CD4-positive, alpha-beta T cell treated with Interleukin-6 for 4 hours (primary cell): ENCODE measurements around the gene FITM1.
A peak's percentile ranks its signal among the peaks of the same experiment; 100 is the strongest.

Experiments used
- DNase-seq: peaks from one replicate; pipeline ENCODE4 v3.0.0-alpha.2; 2020; ENCODE audit warnings: mixed read lengths

Gene FITM1

DNA sequence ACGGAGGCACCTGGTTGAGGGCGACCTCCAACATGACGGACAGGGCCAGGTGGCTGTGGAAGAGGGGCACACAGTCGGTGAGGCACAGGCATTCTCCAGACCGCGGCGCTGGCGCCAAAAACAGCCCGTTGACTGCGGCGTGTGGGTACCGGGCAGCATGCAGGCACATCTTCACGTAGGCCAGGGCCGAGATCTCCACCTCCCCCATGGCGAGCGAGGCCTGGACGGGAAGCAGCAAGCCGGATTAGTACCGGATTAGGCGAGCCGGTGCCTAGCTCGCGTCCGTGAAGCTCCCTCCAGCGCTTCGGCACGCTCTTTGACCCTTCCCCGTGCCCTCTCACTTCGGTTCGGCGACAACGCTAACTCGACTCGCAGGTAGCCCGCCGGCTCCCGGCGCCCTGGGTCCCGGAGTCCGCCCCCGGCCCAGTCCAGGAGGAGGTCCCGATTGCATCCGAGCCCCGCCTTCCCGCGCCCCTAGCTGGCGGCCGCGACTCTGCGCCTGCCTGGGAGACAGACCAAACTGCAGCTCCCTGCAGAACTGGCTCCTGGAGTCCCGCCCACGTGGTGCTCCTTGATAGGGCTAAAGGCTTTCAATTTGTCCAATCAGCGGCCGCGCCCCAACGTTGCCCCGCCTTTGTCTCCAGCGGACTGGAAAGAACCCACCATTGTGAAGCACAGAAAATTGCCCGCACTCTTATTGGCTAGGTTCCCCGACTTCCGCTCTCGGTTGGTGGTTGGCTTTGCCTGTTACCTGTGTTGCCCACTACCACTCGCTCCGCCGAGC, 10.8 kb downstream of the FITM1 start, which contains the start of gene EMC9:
TSS of gene EMC9 (minus strand) at position 495 of the 784 bp plus-strand sequence. CDS start at position 208, 287 bp downstream.
- peak; percentile 100 for DNase-seq

GRCh38 chr14:24143511-24143910, 13.1 kb downstream of the FITM1 start:
- no peak for DNase-seq

DNA sequence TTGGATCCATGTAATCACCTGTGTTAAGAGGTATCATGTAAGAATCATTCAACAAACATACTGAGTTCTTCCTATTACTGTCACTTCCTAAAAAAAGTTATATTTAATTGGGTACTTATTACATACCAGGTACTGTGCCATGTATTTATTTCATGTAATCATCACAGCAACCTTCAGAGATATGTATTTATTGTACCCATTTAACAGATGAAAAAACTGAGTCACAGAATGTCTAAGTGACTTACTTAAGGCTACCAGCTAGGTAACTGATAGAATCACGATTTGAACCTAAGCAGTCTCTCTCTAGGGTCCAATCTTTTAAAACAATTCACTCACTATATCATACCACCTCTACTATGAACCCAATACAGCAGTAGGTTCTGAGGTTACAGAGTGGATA, 14.0 kb downstream of the FITM1 start:
- no peak for DNase-seq

DNA sequence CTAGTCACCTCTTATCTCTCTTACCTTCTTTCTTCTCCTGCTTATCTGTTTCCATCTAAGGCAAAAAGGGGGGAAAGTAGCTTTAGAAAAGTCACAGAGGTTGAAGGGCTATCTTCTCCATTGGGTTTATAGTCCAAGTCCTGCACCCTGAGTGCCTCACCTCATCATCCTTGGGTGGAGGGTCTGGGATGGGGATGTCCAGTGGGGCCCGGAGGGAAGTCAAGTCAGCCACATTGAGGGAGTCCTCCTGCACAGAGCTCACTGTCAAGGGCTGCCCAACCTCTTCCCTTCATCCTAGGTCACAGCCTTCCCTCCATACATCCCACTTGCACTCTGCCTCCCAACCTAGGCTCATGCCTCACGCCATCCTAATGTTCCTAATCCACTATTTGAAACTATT, 14.8 kb downstream of the FITM1 start:
- DNase-seq: no peak

GRCh38 chr14:24145690-24146452, 15.4 kb downstream of the FITM1 start:
- no peak for DNase-seq

DNA sequence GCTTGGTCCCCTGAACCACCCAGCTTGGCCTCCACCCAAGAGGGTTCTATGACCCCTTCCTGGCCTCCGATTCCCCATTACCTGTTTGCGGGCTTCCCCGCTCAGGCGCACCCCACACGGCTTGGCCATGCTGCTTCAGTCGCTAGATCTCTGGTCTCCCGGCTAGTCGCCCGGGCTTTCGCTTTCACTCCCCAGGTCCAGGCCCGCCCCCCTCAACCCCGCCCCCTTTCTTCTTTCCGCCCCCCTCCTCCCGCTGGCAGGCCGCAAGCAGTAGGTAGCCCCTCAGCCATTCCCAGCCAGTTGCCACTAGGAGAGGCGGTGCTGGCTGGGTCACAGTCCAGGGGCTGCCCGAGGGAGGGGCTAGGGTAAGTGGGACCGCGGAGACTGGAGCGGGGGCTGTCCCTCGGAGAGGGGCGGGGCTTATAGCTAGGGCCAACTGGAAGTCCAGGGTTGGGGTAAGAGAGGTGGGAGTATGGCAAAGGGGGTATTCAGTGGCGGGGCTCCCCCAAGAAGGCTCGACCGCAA, 16.1 kb downstream of the FITM1 start, which contains the start of gene PSME2:
TSS of gene PSME2 (minus strand) at position 158 of the 525 bp plus-strand sequence. CDS start at position 129, 29 bp downstream.
- DNase-seq: peak; percentile 90

- DNase-seq: peak; percentile 100
Measured at GRCh38 chr14:24146978-24147760, 16.7 kb downstream of the FITM1 start, which contains the start of gene RNF31. TSS of gene RNF31 (plus strand) at chr14:24147498. CDS start at chr14:24147699, 201 bp downstream.

DNA sequence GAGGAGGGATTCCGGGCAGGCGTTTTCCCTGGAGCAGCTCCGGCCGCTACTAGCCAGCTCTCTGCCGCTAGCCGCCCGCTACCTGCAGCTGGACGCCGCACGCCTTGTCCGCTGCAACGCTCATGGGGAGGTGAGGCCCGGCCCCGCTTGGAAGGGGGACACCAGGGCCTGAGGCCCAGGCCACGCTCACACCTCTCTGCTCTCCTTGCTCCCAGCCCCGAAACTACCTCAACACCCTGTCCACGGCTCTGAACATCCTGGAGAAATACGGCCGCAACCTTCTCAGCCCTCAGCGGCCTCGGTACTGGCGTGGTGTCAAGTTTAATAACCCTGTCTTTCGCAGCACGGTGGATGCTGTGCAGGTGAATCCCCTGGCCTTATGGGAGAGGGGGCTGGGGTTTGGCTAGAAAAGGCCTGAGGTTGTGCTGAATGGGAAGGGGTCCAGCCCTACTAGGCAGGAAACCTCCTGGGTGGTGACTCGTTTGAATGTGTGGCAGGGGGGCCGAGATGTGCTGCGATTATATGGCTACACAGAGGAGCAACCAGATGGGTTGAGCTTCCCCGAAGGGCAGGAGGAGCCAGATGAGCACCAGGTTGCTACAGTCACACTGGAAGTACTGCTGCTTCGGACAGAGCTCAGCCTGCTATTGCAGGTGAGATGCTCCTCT, 17.4 kb downstream of the FITM1 start:
- no peak for DNase-seq

DNA sequence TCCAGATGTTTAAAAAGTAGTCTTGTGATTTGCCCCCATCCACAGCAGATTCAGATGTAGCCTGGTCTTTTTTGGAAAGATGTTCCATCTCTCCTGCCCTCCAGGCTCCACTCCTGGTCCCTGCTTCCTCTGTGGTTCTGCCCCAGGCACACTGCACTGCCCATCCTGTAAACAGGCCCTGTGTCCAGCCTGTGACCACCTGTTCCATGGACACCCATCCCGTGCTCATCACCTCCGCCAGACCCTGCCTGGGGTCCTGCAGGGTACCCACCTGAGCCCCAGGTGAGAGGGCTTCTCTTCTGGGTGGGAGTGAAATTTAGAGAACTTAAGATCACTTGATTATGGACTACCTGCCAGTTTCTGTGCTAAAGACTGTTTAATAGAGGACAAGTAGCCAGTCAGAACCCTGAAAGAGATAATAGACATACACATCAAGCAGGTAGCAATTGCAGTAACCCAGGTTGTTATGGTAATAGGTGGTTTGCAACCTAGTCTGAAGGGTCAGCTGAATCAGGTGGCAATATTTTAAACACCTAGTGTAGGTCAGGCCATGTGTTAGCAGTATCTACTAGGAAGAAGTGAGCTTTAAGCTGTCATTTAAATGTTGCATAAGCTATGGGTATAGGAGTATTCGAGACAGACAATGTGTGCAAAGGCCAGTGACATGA, 19.0 kb downstream of the FITM1 start:
- no peak for DNase-seq

DNA sequence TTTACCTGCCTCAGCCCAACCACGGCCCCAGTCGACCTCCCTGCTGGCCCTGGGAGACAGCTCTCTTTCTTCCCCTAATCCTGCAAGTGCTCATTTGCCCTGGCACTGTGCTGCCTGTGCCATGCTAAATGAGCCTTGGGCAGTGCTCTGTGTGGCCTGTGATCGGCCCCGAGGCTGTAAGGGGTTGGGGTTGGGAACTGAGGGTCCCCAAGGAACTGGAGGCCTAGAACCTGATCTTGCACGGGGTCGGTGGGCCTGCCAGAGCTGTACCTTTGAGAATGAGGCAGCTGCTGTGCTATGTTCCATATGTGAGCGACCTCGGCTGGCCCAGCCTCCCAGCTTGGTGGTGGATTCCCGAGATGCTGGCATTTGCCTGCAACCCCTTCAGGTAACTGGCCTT, 19.6 kb downstream of the FITM1 start:
- no peak for DNase-seq

- DNase-seq: no peak
Measured at GRCh38 chr14:24150567-24150966, 20.1 kb downstream of the FITM1 start.

DNA sequence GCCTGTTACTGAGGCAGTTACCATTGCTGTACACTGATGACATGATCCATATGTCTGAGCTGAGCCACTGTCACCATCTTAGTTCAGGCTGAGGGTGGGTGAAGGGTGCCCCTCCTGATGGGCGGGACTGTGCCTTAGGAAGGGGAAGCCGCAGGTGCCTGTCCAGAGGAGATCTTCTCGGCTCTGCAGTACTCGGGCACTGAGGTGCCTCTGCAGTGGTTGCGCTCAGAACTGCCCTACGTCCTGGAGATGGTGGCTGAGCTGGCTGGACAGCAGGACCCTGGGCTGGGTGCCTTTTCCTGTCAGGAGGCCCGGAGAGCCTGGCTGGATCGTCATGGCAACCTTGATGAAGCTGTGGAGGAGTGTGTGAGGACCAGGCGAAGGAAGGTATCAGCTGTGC, 20.5 kb downstream of the FITM1 start:
- DNase-seq: no peak

- no peak for DNase-seq
Measured at GRCh38 chr14:24151404-24152080, 21.1 kb downstream of the FITM1 start.

- DNase-seq: no peak
Measured at GRCh38 chr14:24155100-24155499, 24.6 kb downstream of the FITM1 start.

DNA sequence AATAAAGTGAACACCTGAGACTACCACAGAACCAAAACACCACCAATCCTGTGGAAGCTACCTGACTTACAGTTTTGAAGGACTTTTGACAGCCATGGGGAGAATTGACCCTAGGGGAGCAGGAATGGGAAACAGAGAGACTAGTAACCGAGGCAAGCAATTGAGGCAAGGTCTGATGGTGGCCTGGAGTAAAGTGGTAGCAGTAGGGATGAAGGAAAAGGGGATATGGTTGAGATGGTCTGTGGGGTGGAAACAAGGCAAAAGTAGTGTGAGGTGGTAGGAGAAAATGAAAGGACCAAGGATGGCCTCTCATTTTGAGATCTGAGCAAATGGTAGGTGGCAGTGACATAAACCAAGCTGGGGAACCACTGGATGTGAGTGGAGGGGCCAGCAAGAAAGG, 26.4 kb downstream of the FITM1 start:
- DNase-seq: no peak

DNA sequence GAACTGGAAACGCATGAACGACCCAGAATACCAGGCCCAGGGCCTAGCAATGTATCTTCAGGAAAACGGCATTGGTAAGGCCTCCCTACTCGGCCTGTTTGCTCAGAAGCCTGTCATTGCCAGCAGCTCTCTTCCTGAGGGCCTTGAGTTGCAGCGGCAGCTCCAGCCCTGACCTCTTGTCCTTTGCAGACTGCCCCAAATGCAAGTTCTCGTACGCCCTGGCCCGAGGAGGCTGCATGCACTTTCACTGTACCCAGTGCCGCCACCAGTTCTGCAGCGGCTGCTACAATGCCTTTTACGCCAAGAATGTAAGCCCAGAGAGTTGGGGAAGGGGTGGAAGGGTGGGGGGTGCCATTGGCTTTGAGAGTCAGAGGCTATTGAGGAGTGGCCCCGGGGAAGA, 26.9 kb downstream of the FITM1 start:
- DNase-seq: no peak

GRCh38 chr14:24159777-24160498, 29.5 kb downstream of the FITM1 start:
- no peak for DNase-seq

DNA sequence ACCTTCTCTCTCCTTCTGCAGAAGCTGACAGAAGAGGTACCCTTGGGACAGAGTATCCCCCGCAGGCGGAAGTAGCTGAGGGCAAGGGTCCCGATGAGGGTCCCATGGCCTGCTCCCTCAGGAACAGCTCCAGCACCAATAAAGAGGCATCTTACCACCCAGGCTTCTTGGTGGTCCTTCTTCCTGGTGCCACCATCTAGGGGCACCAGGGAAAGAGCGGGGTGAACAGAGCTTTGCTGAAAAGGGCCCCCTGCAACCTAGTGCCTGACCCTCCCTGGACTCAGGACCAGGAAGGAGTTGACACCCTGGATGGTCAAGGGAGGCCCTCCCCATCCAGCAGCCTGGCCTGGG, 30.0 kb downstream of the FITM1 start:
- no peak for DNase-seq

DNA sequence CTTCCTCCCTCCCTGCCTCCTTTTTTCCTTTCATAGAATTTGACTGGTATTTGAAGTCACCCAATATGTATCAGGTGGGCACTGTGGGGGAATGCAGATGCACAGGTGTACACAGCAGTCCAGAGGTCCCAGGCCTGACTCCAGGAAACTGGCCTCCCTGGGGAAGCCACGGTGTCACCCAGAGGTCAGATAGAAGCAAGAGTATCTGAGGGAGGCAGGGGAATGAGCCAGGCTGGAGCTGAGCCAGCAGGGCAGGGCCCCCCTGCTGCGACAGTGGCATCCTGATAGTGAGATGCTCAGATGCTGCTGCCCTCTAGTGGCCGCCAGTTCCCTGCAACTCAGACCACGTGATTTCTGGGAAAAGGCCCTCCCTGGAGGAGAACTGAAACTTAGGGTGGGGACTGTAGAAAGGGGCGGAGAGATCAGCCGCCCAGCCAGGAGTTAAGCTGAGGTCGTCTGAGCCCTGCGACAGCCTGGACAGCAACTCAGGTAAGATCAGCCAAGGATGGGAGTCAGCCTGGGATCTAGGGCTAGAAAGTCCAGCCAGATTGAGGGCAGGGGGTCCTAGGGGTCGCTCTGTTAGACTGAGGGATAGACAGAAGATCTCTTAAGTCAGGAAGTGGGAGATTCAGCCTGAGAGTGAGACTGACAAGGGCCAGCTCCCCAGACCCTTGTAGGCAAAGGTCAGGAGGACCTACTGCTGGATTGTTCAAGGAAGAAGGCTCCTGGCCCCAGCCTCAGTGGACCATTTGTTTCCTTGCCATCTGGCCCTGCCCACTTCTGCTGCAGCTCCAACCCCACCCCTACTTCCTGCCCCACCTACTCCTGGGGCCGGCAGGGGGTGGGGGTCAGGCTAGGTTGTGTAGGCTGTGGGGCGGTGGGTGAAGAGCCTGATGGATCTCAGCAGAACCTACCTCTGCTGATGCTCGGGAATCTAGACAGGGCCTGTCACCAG, 30.7 kb downstream of the FITM1 start, which contains the start of gene IRF9:
TSS of gene IRF9 (plus strand) at position 416 of the 955 bp plus-strand sequence. CDS start 880 bp downstream, outside the sequence.
- peak; percentile 98 for DNase-seq
